ENCODE results near the gene SMARCA4.

- TF ChIP-seq CTCF (IDR thresholded peaks at IDR 0.05) (no peak), POLR2A (IDR thresholded peaks at IDR 0.05) (no peak)
Measured at GRCh38 chr19:10921199-10921909, 39.5 kb upstream of the SMARCA4 start.

Measured in Peyer's patch (tissue), 4 donors.